ENCODE measurements around the gene NT5C3B.

- TF ChIP-seq CTCF (IDR thresholded peaks at IDR 0.05), result no peak
- TF ChIP-seq POLR2AphosphoS5 (IDR thresholded peaks at IDR 0.05), result no peak
Observed at GRCh38 chr17:41779954-41780353, 56.1 kb downstream of the NT5C3B start.
